Embryonic facial prominence (tissue), 1 donor: ENCODE data around the gene FAM151A.
"Not testable (repeated sequence)": the region's sequence is repeated elsewhere in the genome, so short reads cannot be mapped to it uniquely, and the experiment has no call there.

Experiments
- DNase-seq: peaks from one replicate; pipeline ENCODE4 v3.0.0-alpha.2; 2016; ENCODE audit errors: extremely low spot score

The FAM151A gene

GRCh38 chr1:54636461-54637446 lies 13.4 kb upstream of the FAM151A start:
- not testable (repeated sequence) for DNase-seq

- not testable (repeated sequence) for DNase-seq
These were observed 12.5 kb upstream of the FAM151A start for GRCh38 chr1:54635804-54636203.

GRCh38 chr1:54627196-54627595 lies 3.9 kb upstream of the FAM151A start:
- no peak for DNase-seq

- DNase-seq: no peak
These were observed 1.4 kb upstream of the FAM151A start for GRCh38 chr1:54624466-54625464.

GRCh38 chr1:54619749-54620148 lies 3.6 kb downstream of the FAM151A start:
- DNase-seq: no peak

GRCh38 chr1:54615531-54616279 lies 7.6 kb downstream of the FAM151A start:
- DNase-seq: no peak

- no peak for DNase-seq
These were observed 8.8 kb downstream of the FAM151A start for GRCh38 chr1:54614563-54614962.

GRCh38 chr1:54614024-54614423 lies 9.3 kb downstream of the FAM151A start:
- DNase-seq: no peak

GRCh38 chr1:54611621-54612020 lies 11.7 kb downstream of the FAM151A start:
- no peak for DNase-seq

GRCh38 chr1:54610601-54611580 lies 12.4 kb downstream of the FAM151A start:
- no peak for DNase-seq

GRCh38 chr1:54610048-54610447 lies 13.3 kb downstream of the FAM151A start:
- DNase-seq: no peak

- no peak for DNase-seq
These were observed 13.9 kb downstream of the FAM151A start for GRCh38 chr1:54609301-54609921.

- no peak for DNase-seq
These were observed 14.6 kb downstream of the FAM151A start for GRCh38 chr1:54608566-54609230.

- no peak for DNase-seq
These were observed 15.3 kb downstream of the FAM151A start for GRCh38 chr1:54607821-54608565.

GRCh38 chr1:54606990-54607325 lies 16.4 kb downstream of the FAM151A start:
- no peak for DNase-seq

GRCh38 chr1:54606096-54606989 lies 17.0 kb downstream of the FAM151A start:
- DNase-seq: no peak

- DNase-seq: no peak
These were observed 18.6 kb downstream of the FAM151A start for GRCh38 chr1:54604572-54605370.
